ENCODE measurements around the gene CD27.
A peak's percentile ranks its signal among the peaks of the same experiment; 100 is the strongest.
"Not testable (repeated sequence)": the region's sequence is repeated elsewhere in the genome, so short reads cannot be mapped to it uniquely, and the experiment has no call there.

The CD27 gene

DNA sequence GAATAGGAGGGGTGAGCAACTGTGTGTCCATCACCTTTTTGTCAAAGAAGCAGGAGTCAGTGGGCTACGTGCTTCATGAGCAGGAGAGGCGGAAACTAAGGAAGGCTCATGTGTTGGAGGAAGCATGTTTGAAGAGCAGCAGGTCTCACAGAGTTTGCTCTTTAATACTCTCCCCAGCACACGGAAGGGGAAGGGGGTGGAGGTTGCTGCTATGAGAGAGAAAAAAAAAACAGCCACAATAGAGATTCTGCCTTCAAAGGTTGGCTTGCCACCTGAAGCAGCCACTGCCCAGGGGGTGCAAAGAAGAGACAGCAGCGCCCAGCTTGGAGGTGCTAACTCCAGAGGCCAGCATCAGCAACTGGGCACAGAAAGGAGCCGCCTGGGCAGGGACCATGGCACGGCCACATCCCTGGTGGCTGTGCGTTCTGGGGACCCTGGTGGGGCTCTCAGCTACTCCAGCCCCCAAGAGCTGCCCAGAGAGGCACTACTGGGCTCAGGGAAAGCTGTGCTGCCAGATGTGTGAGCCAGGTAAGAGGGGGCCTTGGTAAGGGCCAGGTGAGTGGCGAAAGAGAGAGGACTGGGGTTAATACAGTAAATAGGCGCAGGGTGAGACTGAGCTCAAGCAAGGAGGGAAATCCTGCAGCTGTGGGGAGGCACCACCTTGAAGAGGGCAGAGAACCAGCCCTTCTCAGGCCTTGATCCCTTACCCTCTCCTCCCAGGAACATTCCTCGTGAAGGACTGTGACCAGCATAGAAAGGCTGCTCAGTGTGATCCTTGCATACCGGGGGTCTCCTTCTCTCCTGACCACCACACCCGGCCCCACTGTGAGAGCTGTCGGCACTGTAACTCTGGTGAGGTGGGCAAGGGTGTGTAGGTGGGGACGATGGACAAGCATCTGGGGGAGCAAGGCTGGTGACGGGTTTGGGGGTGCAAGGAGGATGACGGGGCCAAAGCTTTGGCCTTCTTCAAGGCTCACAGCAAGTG lies at the start of gene CD27:
TSS of gene CD27 (plus strand) at position 252 of the 985 bp plus-strand sequence. CDS start at position 393, 141 bp downstream.
- no peak for DNase-seq (ENCODE audit: low spot score)

DNA sequence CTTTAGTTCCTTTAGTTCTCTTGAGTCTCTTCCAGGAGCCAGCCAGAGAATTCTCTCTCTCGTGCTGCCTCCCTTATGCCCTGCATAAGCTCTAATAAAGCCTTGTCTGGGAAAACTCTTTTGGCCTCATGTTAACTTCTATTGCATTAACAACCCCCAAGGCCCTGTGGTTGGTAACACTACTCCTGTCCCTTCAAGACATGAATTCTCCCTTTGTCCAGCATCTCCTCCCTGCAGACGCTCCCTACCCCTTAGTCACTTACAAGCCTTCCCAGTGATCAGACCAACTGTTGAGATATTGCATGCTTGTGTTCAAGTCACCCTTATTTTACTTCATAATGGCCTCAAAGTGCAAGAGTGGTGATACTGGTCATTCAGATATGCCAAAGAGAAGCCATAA lies 48.7 kb upstream of the CD27 start:
- DNase-seq (ENCODE audit: low spot score), result no peak

DNA sequence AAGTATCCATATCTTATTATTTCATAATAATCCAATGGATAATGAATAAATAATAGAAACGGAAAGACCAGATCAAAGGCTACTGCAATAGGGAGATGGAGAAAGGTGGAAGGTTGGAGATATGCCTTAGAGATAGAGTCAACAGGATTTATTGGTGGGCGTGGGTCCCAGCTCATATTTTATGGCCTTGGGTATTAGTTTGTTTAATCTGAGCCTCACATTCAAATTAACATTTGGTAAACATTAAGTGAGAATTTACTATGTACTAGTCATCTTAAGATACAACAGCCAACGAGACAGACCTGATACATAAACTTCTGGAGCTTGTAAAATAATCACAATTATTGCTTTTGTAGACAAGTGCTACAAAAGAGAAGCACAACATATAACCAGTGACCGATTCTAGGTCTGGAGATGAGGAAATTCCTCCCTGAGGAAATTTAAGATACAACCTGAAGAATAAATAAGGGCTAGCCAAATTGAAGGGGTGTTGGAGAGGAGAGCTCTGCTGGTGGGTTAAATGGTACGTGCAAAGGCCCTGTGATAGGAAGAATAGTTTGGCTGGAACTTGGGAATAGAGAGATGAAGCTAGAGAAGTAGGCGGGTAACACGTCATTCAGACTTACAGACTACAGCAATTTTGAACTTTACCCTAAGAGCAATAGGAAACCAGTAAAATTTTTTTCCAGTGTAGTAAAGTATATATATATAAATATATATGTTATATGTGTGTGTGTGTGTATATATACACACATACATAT lies 44.7 kb upstream of the CD27 start:
- no peak for DNase-seq (ENCODE audit: low spot score)

DNA sequence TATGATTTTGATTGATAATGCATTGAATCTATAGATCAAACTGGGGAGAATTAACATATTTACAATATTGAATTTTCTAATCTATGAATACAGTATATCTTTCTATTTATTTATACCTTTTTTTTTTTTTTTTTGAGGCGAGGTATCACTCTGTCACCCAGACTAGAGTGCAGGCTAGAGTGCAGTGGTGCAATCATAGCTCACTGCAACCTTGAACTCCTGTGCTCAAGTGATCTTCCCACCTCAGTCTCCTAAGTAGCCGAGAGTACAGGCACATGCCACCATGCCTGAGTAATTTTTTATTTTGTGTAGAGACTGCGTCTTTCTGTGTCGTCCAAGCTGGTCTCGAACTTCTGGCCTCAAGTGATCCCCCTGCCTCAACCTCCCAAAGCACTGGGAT lies 40.4 kb upstream of the CD27 start:
- DNase-seq (ENCODE audit: low spot score), result no peak

DNA sequence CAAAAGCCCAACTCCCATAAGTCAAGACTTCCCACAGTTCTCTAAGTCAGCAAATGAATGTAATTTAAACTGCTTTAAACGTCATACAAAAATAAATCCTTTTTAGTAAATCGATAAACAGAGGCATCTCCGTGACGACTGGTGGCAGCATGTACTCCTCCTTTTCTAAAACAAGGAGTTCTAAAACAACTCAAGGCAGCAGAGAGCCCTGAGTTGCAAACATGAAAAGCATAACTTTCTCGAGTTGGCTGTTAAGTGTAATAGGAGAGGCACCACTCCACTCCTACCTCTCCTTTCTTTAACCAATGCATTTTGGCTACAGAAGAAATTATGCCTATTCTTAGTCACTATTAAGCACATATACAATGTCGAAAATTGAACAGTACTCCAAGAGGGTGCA lies 38.8 kb upstream of the CD27 start:
- no peak for DNase-seq (ENCODE audit: low spot score)

DNA sequence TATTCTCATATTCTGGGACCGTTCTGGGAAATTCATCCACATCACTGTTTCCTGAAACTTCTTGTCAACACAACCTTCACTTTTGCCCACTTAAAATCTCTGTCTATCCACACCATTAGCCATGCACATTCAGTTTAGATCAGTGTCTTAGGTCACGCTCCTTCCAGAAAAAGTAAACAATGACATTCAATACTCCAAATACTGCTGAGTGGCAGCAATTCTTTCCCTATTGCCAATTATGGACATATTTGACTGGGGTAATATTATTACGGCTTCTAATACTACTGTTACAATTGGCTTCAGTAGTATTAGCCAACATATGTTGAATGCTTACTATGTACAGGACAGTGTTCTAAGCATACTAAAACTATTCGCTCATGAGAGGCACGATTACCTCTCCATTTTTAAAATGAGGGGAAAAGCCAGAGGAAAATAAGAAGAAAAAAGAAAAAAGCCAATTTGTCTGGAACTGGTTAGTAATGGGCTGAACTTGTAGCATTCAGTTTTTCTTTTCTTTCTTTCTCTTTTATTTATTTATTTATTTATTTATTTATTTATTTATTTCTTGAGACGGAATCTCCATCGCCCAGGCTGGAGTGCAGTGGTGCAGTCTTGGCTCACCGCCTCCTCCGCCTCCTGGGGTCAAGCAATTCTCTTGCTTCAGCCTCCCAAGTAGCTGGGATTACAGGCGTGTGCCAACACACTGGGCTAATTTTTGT lies 37.4 kb upstream of the CD27 start:
- no peak for DNase-seq (ENCODE audit: low spot score)

DNA sequence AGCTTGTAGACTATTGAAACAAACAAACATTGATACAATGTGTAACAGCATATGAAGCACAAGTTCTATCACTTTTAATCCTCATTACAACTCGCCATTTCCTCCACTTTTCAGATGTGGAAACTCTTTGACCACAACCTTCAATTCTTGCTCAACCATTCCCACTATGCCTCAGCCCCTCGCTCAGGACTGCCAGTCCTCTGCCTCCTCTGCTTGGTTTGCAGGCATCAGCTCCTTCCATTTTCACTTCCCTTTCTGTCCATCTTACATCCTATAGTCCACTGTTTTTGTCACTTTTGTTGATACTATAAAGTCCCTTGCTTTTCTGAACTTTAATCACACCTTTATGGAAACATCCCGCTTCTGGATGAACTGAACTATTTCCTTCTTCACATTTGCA lies 28.2 kb upstream of the CD27 start:
- DNase-seq (ENCODE audit: low spot score), result peak; percentile 37

DNA sequence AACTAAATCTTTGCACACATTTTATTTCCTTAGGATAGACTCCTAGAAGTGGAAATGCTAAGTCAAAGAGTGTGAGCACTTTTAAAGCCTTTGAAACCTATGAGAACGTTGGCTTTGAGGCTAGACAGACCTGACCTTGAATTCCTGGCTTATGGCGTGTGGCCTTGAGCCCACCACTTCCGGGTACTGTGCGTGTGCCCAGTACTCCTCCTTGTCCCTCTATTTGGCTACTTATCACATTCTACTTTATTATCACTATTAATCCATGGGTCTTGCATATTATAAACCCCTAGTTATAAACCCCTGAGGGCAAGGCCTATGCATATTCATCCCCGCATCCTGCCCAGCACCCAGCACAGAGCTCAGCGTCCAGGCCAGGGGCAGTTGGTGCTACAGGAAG lies 26.0 kb upstream of the CD27 start:
- DNase-seq (ENCODE audit: low spot score), result no peak

DNA sequence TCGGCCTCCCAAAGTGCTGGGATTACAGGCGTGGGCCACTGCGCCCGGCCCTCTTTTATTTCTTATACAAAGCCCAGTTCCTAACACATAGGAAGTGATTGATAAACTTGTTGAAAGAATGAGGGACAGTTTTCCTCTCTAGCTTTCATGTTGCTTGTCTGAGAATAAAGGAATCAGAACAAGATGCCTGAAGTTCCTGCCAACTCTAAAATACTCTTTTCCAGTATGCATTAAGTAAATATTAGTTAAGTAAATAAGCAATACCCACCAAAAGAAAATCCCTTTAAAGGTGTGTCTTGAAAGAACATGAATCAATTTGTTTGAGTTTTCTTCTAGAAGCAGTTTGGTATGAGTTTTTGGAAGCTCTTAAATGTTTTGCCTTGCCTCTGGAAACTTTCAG lies 24.4 kb upstream of the CD27 start:
- no peak for DNase-seq (ENCODE audit: low spot score)

DNA sequence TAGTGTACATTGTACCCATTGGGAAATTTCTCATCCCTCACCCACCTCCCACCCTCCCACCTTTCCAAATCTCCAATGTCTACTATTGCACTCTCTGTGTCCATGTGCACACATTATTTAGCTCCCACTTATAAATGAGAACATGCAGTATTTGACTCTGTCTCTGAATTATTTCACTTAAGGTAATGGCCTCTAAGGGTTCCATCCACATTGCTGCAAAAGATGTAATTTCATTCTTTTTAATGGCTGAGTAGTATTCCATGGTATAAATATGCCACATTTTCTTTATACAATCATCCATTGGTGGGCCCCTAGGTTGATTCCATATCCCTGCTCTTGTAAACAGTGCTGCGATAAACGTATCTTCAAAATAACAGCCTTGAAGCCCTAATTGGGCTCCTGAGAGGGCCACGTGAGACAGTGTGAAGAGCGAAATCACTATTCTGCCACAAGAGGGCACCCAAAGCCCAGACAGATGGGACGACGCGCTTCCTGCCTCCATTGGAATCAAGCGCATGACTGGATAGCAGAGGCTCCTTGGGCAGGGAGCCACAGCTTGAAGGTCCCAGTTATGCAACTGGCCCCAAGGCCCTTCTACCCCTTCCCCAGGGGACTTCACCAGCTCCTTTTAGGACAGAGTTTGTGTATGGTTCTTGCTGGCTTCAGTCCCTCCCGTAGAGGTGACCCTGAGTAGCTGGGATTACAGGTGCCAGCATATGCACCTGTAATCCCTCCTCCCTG lies 21.3 kb upstream of the CD27 start:
- peak; percentile 88 for DNase-seq (ENCODE audit: low spot score)

DNA sequence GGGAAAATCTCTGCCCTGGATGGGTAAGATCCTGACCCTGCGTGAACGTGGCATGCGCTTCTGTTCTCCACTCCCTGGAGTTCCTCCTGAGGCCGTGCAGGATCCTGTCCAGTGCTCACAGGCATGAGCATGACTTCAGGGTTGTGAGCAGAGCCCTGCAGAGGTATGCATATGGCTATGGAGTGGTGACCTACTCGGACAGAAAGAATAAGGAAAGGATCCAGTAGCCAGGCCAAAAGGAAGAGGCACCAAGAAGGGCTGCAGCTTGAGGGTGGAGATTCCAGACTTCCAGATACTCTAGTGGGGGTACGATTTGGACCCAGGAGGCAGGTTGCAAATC lies 20.8 kb upstream of the CD27 start:
- no peak for DNase-seq (ENCODE audit: low spot score)

DNA sequence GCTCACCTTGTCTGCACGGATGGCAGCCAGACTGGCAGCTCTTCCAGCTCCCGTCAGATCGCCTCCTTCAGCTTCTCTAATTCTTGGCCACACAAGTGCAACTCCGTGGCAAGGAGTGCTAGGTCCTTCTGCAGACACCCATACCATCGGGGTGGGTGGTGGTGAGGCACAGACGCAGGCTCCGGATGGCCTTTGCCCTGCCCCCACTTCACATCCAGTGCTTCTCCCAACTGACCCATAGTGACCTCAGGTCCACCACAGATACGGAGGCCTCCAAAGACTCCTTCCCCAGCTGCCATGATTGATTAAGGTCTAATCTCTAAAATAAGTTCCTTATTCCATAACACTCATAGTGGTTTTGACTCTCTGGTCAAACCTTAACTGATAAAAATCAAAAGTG lies 19.9 kb upstream of the CD27 start:
- DNase-seq (ENCODE audit: low spot score), result no peak

DNA sequence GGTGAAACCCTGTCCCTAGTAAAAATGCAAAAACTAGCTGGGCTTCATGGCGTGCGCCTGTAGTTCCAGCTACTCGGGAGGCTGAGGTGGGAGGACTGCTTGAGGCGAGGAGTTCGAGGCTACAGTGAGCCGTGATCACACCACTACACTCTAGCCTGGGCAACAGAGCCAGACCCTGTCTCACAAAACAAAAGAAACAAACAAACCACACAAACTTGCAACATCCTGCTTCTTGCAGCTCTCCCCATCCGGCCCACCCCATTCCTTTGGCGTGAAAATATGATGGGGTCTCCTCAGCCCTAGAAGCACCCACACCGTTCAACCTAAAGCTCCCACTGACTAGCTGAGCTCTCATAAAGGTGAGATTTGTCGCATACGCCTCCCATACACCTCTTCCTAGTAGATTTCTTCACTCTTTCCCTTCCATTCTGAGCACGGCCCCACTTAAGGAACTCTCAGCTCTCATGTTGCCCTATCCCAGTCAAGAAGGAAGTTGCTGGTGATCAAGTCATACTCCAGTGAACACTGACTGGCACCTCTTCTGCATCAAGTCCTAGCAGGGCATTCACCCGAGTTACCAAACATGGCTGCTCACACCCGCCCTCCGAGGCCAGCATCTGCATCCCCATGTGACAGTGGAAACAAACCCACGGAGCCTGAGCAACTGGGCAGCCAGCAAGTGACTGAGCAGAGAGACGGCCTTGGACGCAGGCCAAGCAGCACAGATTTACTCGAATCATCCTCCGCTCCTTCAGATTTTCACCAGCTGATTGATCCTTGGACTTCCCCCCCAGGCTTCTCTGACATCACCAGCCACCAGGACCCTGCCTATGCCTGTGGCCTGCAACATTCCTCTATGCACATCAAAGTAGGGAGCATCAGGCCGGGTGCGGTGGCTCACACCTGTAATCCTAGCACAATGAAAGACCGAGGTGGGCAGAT lies 18.9 kb upstream of the CD27 start:
- peak; percentile 38 for DNase-seq (ENCODE audit: low spot score)

DNA sequence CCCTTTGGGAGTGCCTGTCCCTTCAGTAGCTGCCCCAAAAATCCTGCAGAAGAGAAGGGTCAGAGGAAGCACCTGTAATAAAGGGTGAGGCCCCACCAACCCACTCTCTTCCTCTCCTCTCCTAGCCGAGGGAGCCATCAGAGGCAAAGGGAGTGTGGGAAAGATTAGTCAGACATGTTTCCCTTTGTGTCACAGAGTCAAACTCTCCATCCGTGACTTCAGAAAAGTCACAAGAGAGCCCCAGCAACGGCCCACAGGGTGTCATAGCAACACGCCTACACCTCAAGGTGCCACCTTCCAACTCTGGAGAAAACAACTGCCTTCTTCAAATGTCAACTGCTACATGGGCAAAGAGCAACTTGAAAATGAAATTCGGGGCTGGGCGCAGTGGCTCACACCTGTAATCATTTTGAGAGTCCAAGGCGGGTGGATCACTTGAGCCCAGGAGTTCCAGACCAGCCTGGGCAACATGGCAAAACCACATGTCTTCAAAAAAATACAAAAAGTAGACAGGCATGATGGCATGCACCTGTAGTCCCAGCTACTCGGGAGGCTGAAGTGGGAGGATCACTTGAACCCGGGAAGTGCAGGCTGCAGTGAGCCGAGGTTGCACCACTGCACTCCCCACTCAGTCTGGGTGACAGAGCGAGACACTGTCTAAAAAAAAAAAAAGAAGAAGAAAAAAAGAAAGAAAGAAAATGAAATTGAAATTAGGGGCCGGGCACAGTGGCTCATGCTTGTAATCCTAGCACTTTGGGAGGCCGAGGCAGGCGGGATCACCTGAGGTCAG lies 17.7 kb upstream of the CD27 start:
- DNase-seq (ENCODE audit: low spot score), result no peak

DNA sequence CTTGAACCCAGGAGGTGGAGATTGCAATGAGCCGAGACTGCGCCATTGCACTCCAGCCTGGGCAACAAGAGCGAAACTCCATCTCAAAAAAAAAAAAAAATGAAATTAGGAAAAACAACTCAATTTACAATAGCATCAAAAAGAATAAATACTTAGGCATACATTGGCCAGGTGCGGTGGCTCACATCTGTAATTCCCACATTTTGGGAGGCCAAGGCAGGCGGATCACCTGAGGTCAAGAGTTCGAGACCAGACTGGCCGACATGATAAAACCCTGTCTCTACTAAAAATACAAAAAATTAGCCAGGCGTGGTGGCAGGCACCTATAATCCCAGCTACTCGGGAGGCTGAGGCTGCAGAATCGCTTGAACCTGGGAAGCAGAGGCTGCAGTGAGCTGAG lies 17.0 kb upstream of the CD27 start:
- DNase-seq (ENCODE audit: low spot score), result not testable (repeated sequence)

DNA sequence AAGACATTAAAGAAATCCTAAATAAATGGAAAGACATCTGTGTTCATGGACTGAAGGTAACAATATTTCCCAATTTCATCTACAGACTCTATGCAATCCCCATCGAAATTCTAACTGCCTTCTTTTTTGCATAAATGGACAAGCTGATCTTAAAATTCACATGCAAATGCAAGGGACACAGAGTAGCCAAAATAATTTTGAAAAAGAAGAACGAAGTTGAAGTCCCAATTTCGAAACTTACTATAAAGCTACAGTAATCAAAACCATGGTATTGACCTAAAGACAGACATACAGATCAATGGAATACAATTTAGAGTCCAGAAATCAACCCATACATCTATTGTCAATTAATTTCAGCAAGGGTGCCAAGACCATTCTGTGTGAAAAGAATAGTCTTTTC lies 16.4 kb upstream of the CD27 start:
- no peak for DNase-seq (ENCODE audit: low spot score)

DNA sequence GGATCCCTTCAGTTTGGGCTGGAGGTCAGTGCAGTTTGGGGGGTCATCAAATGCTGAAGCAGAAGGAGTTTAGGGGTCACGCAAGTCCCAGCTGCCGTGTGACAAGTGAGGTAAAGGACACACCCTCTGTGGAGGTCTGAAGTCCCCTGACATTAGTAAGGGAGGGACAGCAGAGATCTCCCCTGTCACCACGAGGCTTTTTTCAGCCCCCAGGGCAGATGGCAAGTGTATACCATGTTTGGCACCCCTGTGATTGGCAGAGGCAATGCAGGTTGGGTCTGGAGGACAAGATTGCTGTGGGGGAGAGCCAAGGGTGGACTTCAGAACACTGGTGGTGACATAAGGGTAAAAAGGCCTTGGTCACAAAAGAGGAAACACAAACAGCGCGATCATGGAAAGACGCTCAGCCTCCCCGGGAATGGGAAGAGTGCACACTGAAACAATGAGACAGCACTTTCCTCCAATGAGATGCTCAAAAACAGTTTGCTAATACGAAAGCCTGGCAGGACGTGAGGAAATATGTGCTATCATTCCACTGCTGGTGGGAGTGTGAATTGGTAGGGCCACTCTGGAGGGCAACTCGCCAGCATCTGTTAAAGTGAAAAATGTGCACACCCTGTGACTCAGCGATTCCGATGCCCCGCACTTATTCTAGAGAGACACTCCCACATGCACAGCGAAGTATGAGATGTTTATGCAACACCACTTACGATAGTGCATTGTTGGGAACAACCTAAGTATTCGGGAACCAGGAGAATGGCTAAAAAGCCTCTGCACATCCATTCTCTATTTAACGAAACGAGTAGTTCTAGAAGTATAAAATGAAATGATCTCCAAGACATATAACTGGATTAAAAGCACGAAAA lies 14.4 kb upstream of the CD27 start:
- peak; percentile 58 for DNase-seq (ENCODE audit: low spot score)

DNA sequence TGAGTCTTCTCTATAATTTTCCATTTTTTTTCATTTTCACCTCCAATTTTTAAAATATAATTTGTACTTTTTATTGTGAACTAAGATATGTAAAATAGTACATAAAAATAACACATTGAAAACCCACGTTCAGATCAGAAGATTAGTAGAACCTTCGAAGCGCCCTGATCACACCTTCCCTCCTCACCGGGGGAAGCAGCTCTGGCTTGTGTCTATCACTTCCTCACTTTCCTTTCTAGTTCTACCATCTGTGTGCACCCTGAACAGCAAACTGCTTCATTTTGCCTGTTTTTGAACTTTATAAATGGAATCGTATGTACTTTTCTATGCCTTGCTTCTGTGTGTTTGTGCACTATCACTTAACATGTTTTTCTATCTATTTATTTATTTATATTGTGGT lies 11.8 kb upstream of the CD27 start:
- no peak for DNase-seq (ENCODE audit: low spot score)
